ENCODE measurements around the gene NECTIN4. TPM values are rescaled to one million over a fixed set of nuclear protein-coding genes. Genes with fewer than 3 reads are reported as not detected.

The NECTIN4 gene
- total and polyA plus RNA-seq, 2 of the 13 experiments (the other 11 are each of a cell fraction or from before 2014, with no cell fraction given), result 5.9 to 12.4 TPM

GRCh38 chr1:161039546-161039945 lies 49.8 kb downstream of the NECTIN4 start (continued):
- TF ChIP-seq, protein P1, sequence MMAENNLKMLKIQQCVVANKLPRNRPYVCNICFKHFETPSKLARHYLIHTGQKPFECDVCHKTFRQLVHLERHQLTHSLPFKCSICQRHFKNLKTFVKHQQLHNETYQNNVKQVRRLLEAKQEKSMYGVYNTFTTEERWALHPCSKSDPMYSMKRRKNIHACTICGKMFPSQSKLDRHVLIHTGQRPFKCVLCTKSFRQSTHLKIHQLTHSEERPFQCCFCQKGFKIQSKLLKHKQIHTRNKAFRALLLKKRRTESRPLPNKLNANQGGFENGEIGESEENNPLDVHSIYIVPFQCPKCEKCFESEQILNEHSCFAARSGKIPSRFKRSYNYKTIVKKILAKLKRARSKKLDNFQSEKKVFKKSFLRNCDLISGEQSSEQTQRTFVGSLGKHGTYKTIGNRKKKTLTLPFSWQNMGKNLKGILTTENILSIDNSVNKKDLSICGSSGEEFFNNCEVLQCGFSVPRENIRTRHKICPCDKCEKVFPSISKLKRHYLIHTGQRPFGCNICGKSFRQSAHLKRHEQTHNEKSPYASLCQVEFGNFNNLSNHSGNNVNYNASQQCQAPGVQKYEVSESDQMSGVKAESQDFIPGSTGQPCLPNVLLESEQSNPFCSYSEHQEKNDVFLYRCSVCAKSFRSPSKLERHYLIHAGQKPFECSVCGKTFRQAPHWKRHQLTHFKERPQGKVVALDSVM (CRISPR knock-in tag; IDR thresholded peaks at IDR 0.05), result no peak

- DNase-seq (ENCODE audit: low spot score) (no peak), ATAC-seq (no peak), FAIRE-seq (no peak)
- POLR2A ChIA-PET, result no interaction called here
- in situ Hi-C loops (cut with HindIII; ENCODE audit: extremely low pct_ligation_motif_present, low pct_unique_long_range_greater_than_20kb), result no loop called here
- CTCF ChIA-PET (ENCODE audit: low intra/inter-chr PET ratio, low total read pairs), result no interaction called here
- peaks cover 19% of the 10 kb centered on the region for H3K4me1 ChIP-seq (ENCODE audit: insufficient read depth, low read length)
- H3K4me2 ChIP-seq (ENCODE audit: low read depth, low read length), result no peak overlapping the region
- no peak overlapping the region for H3K4me3 ChIP-seq (replicated peaks in 1 of 3; ENCODE audit: insufficient read depth in 1 of 3, low read depth in 2 of 3, low read length in 3 of 3)
- no peaks in the 10 kb centered on the region for H4K20me1 ChIP-seq (ENCODE audit: insufficient read depth, low read length)
- H3K27ac ChIP-seq (ENCODE audit: extremely low read length, insufficient read depth, low read length), result no peak overlapping the region
- no peaks in the 10 kb centered on the region for H3K27me3 ChIP-seq (ENCODE audit: control insufficient read depth in 1 of 2, insufficient read depth in 2 of 2, low read length in 2 of 2)
- peaks cover 1% of the 10 kb centered on the region for H3K79me2 ChIP-seq (ENCODE audit: insufficient read depth, low read length)
- WGBS (ENCODE audit: low lambda C conversion rate), result 79% methylated on average over 3 of the region's 3 CpGs
- no TSS peak for BruUV-seq (replicated peaks)
- H3K36me3 ChIP-seq (replicated peaks in 1 of 2; ENCODE audit: control insufficient read depth in 1 of 2, insufficient read depth in 2 of 2, low read length in 2 of 2), result peaks cover 13 to 39% of the 10 kb centered on the region in 2 experiments
- H2AFZ ChIP-seq (ENCODE audit: low read length), result no peak overlapping the region
- no peaks in the 10 kb centered on the region for H3K9me3 ChIP-seq (ENCODE audit: low read length)
- no peak overlapping the region for H3K9ac ChIP-seq (ENCODE audit: insufficient read depth, low read depth, low read length)
- intact Hi-C loops (cut with micrococcal nuclease; ENCODE audit: unreplicated experiment), result no loop called here
- TF ChIP-seq RBM39 (IDR thresholded peaks at IDR 0.05; ENCODE audit: low read depth, low read length, poor library complexity, severe bottlenecking) (no peak), ZNF281 (CRISPR knock-in tag; IDR thresholded peaks at IDR 0.05; ENCODE audit: borderline replicate concordance) (no peak), MXI1 (IDR thresholded peaks at IDR 0.05; ENCODE audit: borderline replicate concordance, low read depth, low read length) (no peak), HNF4A (CRISPR knock-in tag; IDR thresholded peaks at IDR 0.05) (no peak), AGO1 (IDR thresholded peaks at IDR 0.05; ENCODE audit: low read depth, low read length, poor library complexity, severe bottlenecking) (no peak), POLR2G (IDR thresholded peaks at IDR 0.05; ENCODE audit: low read depth, low read length) (no peak), KDM3A (CRISPR knock-in tag; IDR thresholded peaks at IDR 0.05; ENCODE audit: low read depth) (no peak), KDM5B (CRISPR knock-in tag; IDR thresholded peaks at IDR 0.05; ENCODE audit: borderline replicate concordance) (no peak), ZNF629 (CRISPR knock-in tag; conservative IDR thresholded peaks at IDR 0.05) (no peak), RXRA (CRISPR knock-in tag; IDR thresholded peaks at IDR 0.05) (no peak), ZNF674 (CRISPR knock-in tag; IDR thresholded peaks at IDR 0.05; ENCODE audit: low read depth) (no peak)
- TF ChIP-seq, protein P2, sequence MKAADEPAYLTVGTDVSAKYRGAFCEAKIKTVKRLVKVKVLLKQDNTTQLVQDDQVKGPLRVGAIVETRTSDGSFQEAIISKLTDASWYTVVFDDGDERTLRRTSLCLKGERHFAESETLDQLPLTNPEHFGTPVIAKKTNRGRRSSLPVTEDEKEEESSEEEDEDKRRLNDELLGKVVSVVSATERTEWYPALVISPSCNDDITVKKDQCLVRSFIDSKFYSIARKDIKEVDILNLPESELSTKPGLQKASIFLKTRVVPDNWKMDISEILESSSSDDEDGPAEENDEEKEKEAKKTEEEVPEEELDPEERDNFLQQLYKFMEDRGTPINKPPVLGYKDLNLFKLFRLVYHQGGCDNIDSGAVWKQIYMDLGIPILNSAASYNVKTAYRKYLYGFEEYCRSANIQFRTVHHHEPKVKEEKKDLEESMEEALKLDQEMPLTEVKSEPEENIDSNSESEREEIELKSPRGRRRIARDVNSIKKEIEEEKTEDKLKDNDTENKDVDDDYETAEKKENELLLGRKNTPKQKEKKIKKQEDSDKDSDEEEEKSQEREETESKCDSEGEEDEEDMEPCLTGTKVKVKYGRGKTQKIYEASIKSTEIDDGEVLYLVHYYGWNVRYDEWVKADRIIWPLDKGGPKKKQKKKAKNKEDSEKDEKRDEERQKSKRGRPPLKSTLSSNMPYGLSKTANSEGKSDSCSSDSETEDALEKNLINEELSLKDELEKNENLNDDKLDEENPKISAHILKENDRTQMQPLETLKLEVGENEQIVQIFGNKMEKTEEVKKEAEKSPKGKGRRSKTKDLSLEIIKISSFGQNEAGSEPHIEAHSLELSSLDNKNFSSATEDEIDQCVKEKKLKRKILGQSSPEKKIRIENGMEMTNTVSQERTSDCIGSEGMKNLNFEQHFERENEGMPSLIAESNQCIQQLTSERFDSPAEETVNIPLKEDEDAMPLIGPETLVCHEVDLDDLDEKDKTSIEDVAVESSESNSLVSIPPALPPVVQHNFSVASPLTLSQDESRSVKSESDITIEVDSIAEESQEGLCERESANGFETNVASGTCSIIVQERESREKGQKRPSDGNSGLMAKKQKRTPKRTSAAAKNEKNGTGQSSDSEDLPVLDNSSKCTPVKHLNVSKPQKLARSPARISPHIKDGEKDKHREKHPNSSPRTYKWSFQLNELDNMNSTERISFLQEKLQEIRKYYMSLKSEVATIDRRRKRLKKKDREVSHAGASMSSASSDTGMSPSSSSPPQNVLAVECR (CRISPR knock-in tag; IDR thresholded peaks at IDR 0.05; ENCODE audit: borderline replicate concordance), result no peak
Observed at GRCh38 chr1:161039154-161039545, 50.2 kb downstream of the NECTIN4 start.

All from HepG2 (cell line).